Kidney (tissue), 14 donors: Measurements from ENCODE around the gene RETSAT. TPM values are rescaled to one million over a fixed set of nuclear protein-coding genes. Genes with fewer than 3 reads are reported as not detected.

Experiments
- DNase-seq, 5 donors: peaks; one replicate each; pipeline ENCODE4 v3.0.0-alpha.2; 2013 to 2020
- FAIRE-seq: peaks from 2 replicates; lab custom pipeline; 2012; peaks lifted over from hg19 to GRCh38; lab: Jason Lieb, UNC
- H3K27ac ChIP-seq, 2 donors: one replicate each; pipeline ENCODE4 v1.7.0; 2013; ENCODE audit warnings: low read depth in 2 of 2, low read length in 2 of 2, inconsistent platforms in 1 of 2
- H3K27me3 ChIP-seq: one replicate; pipeline ENCODE4 v1.7.1; 2013; ENCODE audit warnings: low read length, inconsistent platforms; ENCODE audit not compliant: control insufficient read depth, insufficient read depth
- H3K36me3 ChIP-seq, 3 donors: one replicate each; pipeline versions ENCODE4 v1.7.0 to v1.7.1; 2013; ENCODE audit warnings: low read length in 3 of 3, control low read depth in 1 of 3, inconsistent platforms in 1 of 3; ENCODE audit not compliant: insufficient read depth in 3 of 3, control insufficient read depth in 2 of 3
- H3K4me1 ChIP-seq, 3 donors: one replicate each; pipeline versions ENCODE4 v1.7.0 to v1.7.1; 2013; ENCODE audit warnings: low read length in 3 of 3, inconsistent platforms in 1 of 3, low read depth in 1 of 3; ENCODE audit not compliant: control insufficient read depth in 2 of 3, insufficient read depth in 2 of 3
- H3K4me3 ChIP-seq, 3 donors: one replicate each; pipeline versions ENCODE4 v1.7.0 to v1.8.1; 2013; ENCODE audit warnings: low read length in 3 of 3, control low read depth in 1 of 3, inconsistent platforms in 1 of 3
- H3K9ac ChIP-seq, 3 donors: one replicate each; pipeline versions ENCODE4 v1.7.0 to v1.7.1; 2013; ENCODE audit warnings: low read length in 3 of 3, control low read depth in 1 of 3, inconsistent platforms in 1 of 3
- H3K9me3 ChIP-seq, 3 donors: one replicate each; pipeline versions ENCODE4 v1.7.0 to v1.7.1; 2013; ENCODE audit warnings: low read length in 3 of 3, control low read depth in 1 of 3, inconsistent platforms in 1 of 3; ENCODE audit not compliant: control insufficient read depth in 2 of 3, insufficient read depth in 1 of 3
- CTCF ChIP-seq: IDR thresholded peaks from 3 replicates; pipeline ENCODE4 v1.5.1; 2012; ENCODE audit warnings: mild to moderate bottlenecking, moderate library complexity, borderline replicate concordance; ENCODE audit not compliant: insufficient read depth; ENCODE audit errors: extremely low read depth
- intact Hi-C: fragments of 100-400 bp; cut with DNase I; formaldehyde crosslinking; loops from one replicate; pipeline ENCODE4 v1.11.1; 2022
- polyA plus RNA-seq: library from polyadenylated mRNA; stranded (reverse); fragments of 350-450 nt; fragmentation: Illumina TruSeq; extraction: RNeasy Lipid Tissue Mini Kit (QIAGEN cat#74804); gene quantifications from one replicate; pipeline ENCODE4 v1.2.3, GENCODE V29; 2014; ENCODE audit warnings: low read depth, low replicate concordance; ENCODE audit not compliant: insufficient read depth
- total RNA-seq: library from RNA; stranded (reverse); fragmentation: NEBNext Ultra II Directional; extraction: Animal tissue kit (Norgen Biotek cat#: 25700); gene quantifications from one replicate; pipeline ENCODE4 v1.2.1, GENCODE V29; 2021
- donor health status: control.
- donor health status: control.
- donor health status: control.
- donor health status: control.
- donor health status: control.
- donor health status: DM: yes; HTN: yes; CAD: no.
- donor health status: Normal renal cell carcinoma (clear cell type).

Gene RETSAT
- total and polyA plus RNA-seq, 2 donors from 2014 or later, result 42.9 to 53.9 TPM

DNA sequence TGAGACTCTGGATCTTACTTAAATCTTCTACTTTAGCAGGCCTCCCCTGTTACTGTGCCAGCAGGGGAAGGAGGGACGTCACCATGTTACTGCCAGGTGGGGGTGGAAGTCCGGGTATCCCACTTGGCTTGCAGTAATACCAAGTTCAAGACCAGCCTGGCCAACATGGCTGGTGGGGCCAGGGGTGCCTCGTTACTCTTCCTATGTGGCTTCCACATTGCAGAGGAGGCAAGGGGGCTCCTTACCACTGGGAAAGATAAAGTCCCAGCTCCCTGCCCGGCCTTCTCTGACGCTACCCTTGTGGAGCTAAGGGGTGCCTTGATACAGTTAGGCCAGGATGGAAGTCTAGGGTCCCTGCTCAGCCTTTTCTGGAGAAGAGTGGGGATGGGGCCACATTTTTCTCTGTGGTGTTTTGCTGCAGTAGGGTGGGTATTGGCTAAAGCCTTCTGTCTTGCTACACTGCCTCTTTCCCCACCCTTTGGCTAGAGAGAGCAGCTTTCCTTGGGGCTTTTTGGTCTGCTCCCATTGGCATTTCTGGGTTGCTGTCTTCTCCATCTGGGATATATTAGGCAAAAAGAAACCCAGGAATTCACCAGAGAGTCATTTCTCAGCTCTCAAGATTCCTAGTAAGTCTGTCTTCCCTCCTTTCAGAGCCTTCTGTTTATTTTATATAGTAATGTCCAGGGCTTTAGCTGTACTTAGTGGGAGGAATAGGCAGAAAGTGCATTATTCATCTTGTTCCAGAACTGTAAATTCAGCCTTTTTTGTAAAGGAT, 22.1 kb upstream of the RETSAT start:
- H3K27ac ChIP-seq, result no peak overlapping the region
- intact Hi-C loops, result no loop called here
- peak in 1 of 5 donors; percentile 21 for DNase-seq
- no peak for TF ChIP-seq CTCF
- H3K4me3 ChIP-seq, result no peak overlapping the region
- no peak for FAIRE-seq
- peaks cover 2 to 9% (median 7%) of the 10 kb centered on the region in 3 donors for H3K36me3 ChIP-seq
- no peaks in the 10 kb centered on the region for H3K27me3 ChIP-seq
- no peak overlapping the region for H3K9ac ChIP-seq
- H3K4me1 ChIP-seq, result no peaks in the 10 kb centered on the region
- peaks cover 0 to 3% (median 0%) of the 10 kb centered on the region in 3 donors for H3K9me3 ChIP-seq

DNA sequence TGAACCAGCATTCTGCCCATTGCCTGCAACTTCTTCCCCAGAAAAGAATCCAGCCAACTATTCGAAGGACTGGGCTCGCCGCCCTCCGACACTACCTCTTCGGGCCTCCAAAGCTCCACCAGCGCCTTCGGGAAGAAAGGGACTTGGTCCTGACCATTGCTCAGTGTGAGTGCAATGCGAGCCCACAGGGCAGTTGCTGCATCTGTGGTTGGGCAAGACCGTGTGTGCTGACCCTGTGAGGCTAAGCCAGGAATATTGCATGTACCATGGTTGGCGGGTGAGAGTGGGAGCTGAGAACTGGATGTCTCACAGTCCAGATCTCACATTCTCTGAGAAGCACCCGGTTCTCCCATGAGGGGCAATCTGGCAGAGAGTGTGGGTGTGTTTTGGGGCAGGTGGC, 16.7 kb upstream of the RETSAT start:
- Histone ChIP-seq H3K9me3 (no peaks in the 10 kb centered on the region), H3K27ac (no peak overlapping the region), H3K36me3 (peaks cover 0 to 7% (median 0%) of the 10 kb centered on the region in 3 donors), H3K4me3 (no peak overlapping the region), H3K9ac (no peak overlapping the region), H3K4me1 (no peaks in the 10 kb centered on the region), H3K27me3 (no peaks in the 10 kb centered on the region)
- intact Hi-C loops, result no loop called here
- FAIRE-seq, result no peak
- DNase-seq, result no peak
- TF ChIP-seq CTCF, result no peak

DNA sequence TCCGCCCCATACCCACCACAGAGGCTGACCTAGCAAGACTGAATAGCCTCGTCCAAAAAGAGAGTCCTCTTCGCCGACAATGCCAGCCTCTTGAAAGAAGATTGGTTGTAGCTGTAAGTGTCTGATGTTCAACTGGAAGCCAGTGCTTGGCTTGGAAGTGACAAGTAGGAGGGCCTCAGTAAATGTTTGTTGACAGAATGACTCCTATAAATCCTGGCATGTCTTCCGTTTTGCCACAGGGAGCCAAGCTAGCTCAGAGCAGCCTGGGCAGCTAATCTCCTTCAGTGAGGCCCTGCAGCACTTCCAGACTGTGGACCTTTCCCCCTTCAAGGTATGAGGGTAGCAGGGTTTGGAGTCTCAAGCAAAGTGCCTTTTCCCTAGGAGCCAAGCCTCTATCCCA, 15.2 kb upstream of the RETSAT start:
- H3K9ac ChIP-seq, result no peak overlapping the region
- DNase-seq (no peak), FAIRE-seq (no peak)
- no peak overlapping the region for H3K27ac ChIP-seq
- intact Hi-C loops, result no loop called here
- H3K4me3 ChIP-seq, result no peak overlapping the region
- no peaks in the 10 kb centered on the region for H3K4me1 ChIP-seq
- H3K27me3 ChIP-seq, result no peaks in the 10 kb centered on the region
- H3K9me3 ChIP-seq, result no peaks in the 10 kb centered on the region
- TF ChIP-seq CTCF, result no peak
- peaks cover 0 to 7% (median 0%) of the 10 kb centered on the region in 3 donors for H3K36me3 ChIP-seq
